HuH-7 (cell line): ENCODE measurements around the gene TANGO6.
"Not testable (repeated sequence)": the region's sequence is repeated elsewhere in the genome, so short reads cannot be mapped to it uniquely, and the experiment has no call there.

Source experiments
- DNase-seq: peaks from one replicate; pipeline ENCODE4 v3.0.0; 2011; ENCODE audit warnings: low spot score

Gene TANGO6

GRCh38 chr16:69012906-69013305 lies 169.6 kb downstream of the TANGO6 start:
- no peak for DNase-seq

DNA sequence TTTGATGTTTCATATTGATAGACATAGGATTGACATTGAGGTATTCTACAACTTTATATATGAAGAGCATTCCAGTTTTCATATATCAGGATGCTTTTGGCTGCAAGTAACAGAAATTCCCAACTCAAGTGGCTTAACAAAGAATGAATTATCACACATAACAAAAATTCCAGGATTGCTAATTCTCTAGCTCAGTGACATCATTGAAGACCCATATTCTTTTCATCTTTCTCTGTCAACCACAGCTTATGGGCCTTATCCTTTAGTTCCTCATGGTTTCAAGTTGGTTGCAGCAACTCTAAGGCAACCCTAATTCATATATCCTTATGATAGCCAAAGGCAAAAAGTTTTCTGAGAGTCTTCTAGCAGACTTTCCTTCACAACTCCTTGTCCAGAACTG lies 170.7 kb downstream of the TANGO6 start:
- no peak for DNase-seq

GRCh38 chr16:69014811-69015210 lies 171.5 kb downstream of the TANGO6 start:
- no peak for DNase-seq

GRCh38 chr16:69017036-69017783 lies 173.9 kb downstream of the TANGO6 start:
- DNase-seq: no peak

DNA sequence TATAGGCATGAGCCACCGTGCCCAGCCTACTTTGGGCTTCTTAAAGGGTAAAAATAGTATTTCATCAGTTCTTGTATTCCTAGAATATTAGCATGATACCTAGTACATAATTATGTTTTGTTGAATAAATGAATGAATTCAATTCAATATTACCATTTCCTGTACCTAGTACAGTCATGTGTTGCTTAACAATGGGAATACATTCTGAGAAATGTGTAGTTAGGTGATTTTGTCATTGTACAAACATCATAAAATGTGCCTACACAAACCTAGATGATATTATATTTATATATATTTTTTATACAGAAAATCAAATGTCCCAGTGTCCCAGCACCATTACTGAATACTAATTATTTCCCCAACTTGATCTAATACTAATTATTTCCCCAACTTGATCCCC lies 176.5 kb downstream of the TANGO6 start:
- DNase-seq: no peak

DNA sequence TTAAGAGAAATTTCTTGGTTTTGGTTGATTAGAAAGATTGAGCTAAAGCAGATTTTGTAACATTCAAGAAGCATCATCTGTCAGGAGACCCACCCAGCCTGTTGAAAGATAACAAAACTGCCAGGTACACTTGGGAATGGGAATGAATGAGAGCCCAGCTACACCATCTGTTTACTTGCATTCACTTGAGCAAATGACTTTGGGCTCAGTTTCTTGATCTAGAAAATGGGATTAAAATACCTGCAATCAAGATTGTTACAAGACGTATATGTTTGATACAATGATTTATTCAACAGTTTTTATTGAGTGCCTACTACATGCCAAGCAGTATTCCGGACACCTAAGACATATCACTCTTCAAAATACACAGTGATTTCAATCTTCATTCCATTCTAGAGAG lies 185.8 kb downstream of the TANGO6 start:
- DNase-seq: no peak

GRCh38 chr16:69031877-69032301 lies 188.6 kb downstream of the TANGO6 start:
- DNase-seq: peak; percentile 55

DNA sequence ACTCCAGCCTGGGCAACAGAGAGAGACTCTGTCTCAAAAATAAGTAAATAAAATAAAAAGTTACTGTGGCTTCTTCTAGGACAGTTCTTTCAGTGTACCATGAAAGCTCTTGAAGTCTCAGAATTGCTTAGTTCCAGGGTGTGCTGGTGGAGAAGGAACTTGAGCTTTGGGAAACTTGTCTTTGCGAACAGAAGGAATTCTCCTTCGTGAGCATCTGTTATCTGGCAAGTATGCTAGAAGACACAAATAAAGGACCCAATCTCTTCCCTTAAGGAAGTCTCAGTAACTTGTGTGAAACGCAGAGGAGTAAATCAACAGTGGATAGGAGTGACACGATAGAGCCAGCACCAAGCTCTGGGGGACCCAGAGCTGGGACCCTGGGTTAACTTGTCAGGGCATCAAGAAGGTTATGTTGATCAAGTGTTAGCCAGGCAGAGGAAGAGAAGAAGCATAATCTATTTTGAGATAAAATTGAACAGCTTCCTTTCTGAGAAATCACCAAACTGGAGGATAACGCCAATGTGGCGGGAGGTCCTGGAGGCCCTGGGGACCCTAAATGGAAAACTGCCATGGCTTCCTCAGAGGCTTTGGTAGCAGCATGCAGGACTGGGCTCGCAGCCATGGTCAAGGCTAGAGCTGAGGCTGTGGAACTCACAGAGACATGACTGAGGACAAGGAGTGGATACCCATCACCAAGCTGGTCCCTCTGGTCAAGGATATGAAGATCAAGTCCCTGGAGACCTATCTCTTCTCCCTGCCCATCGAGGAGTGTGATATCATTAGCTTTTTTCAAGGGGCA lies 190.0 kb downstream of the TANGO6 start:
- DNase-seq: no peak

DNA sequence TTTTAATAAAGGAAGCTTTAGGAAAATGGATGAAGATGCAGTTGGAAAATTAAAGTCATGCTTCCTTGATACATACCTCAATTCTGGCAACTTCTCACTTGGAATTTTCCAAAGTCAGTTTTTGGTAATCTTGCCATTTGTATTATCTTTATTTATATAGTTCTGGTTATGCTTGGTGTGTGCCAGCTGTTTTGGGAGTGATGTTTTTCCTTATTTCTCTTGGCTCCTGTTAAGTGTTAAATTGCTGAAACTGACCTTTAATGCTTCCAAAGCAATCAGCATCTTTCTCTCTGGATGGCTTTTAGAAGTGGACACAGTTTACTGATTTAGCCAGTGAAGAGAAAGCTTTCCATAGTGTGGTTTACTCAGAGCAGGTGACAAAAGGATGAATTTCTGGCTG lies 192.0 kb downstream of the TANGO6 start:
- DNase-seq: no peak

GRCh38 chr16:69036399-69037091 lies 193.2 kb downstream of the TANGO6 start:
- DNase-seq: no peak

GRCh38 chr16:69037373-69038160 lies 194.2 kb downstream of the TANGO6 start:
- no peak for DNase-seq

GRCh38 chr16:69039333-69039941 lies 196.1 kb downstream of the TANGO6 start:
- no peak for DNase-seq

GRCh38 chr16:69040144-69040909 lies 197.0 kb downstream of the TANGO6 start:
- DNase-seq: peak; percentile 47

DNA sequence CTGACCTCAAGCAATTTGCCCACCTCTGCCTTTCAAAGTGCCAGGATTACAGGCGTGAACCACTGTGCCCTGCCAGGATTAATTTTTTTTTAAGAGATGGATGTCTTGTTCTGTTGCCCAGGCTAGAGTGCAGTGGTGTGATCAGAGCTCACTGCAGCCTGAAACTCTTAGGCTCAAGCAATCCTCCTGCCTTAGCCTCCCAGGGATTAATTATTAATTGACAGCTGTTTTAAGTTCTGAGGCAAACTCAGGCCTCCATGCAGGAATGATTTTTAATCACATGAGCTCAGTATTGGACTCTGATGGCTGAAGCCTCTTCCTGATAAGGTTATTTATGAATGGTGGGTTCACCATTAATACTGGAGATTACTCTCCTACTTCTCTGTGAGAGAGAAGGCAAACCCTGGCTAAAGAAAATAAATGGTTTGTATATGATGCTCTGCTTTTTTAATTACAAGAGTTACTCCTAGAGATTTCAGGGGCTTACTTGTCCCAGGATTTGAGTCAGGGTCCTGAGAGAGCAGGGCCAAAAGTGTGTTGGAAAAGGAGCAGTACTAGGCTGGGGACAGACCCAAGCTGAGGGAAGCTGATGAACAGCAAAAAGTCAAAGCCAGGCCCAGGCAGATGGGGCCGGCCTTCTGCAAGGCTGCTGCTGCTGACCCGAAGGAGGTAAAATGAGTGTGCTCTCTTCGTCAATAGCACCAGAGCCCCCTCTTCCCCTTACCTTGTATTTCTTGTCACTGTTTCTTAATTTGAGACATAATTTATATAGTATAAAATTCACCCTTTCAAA lies 205.2 kb downstream of the TANGO6 start:
- no peak for DNase-seq

- no peak for DNase-seq
Measured at GRCh38 chr16:69049146-69049545, 205.8 kb downstream of the TANGO6 start.

DNA sequence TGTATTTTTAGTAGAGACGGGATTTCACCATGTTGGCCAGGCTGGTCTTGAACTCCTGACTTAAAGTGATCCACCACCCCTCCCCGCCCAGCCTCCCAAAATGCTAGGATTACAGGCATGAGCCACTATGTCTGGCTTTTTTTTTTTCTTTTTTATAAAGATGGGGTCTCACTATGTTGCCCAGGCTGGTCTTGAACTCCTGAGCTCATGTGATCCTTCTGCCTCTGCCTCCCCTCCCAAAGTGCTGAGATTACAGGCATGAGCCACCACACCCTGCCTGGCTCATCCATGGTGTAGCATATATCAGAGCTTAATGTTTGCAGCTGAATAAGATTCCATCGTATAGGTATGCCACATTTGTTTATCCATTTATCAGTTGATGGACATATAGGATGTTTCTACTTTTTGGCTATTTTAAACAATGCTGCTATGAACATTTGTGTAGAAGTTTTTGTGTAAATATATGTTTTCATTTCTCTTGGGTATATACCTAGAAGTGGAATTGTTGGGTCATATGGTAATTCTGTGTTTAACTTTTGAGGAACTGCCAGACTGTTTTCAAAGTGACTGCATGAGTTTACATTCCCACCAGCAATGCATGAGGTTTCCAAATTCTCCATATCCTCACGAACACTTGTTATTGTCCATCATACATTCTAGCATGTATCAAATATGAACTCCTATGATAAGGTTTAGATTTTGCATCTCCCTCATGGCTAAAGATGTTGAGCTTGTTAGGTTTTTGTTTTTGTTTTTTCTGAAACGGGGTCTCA lies 206.5 kb downstream of the TANGO6 start:
- no peak for DNase-seq

DNA sequence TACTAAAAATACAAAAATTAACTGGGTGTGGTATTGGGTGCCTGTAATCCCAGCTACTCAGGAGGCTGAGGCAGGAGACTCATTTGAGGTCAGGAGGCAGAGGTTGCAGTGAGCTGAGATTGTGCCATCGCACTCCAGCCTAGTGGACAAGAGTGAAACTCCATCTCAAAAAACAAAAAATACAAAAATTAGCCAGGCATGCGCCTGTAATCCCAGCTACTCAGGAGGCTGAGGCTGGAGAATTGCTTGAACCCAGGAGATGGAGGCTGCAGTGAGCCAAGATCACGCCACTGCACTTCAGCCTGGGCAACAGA lies 208.1 kb downstream of the TANGO6 start:
- DNase-seq: not testable (repeated sequence)

DNA sequence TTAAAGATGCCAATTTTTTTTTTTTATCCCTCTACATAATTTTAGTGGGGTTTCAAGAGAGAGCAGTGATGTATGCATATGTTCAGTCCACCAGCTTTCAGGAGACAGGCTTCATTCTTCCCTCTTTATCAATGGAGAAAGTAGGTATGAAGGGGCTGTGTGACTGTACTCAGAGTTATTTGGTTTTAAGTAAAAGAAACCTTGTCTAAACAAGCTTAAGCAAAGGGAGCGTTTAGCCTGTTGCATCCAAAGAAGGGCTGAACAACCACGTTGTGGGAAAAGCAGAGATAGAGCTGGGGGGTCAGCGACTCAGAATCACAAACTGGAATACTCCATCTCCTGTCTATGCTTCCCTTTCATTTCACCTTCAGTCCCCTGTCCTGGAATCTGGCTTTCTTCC lies 211.7 kb downstream of the TANGO6 start:
- DNase-seq: no peak

DNA sequence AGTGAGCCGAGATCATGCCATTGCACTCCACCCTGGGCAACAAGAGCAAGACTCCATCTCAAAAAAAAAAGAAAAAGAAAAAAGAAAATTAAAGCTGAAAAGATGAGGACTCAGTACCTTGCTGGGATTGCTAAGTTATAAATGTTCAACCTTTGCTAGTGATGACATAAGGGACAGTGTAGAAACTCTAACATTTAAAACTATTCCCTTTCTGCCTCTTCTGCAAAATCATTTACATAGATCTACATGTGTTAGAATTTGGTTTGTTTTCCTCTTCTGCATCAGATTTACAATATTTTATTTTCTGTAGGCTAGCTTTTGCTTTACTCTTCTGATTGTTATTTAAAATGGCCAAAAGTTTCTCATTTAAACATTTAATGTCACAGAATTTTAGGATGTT lies 212.6 kb downstream of the TANGO6 start:
- no peak for DNase-seq
